ACC112 (cell line): Measurements from ENCODE around the gene HOXB6.

Experiments used
- H2AFZ ChIP-seq: fragments of 200-600 bp; sonication (generic); one replicate; pipeline ENCODE4 v1.6.0; 2017; ENCODE audit warnings: antibody characterized with exemption, low read length; ENCODE audit not compliant: unreplicated experiment
- H3K27ac ChIP-seq: fragments of 200-600 bp; sonication (generic); 2 replicates; pipeline ENCODE4 v1.5.1; 2014; ENCODE audit warnings: low read depth, mild to moderate bottlenecking, antibody characterized with exemption, low read length, moderate library complexity
- H3K27me3 ChIP-seq: fragments of 200-600 bp; sonication (generic); 2 replicates; pipeline ENCODE4 v1.6.1; 2014; ENCODE audit warnings: mild to moderate bottlenecking, antibody characterized with exemption, low read length, moderate library complexity, mixed read lengths; ENCODE audit not compliant: insufficient read depth
- H3K36me3 ChIP-seq: fragments of 200-600 bp; sonication (generic); 2 replicates; pipeline ENCODE4 v1.6.1; 2016; ENCODE audit warnings: mild to moderate bottlenecking, antibody characterized with exemption, low read length, moderate library complexity, mixed read lengths; ENCODE audit not compliant: insufficient read depth
- H3K4me1 ChIP-seq: fragments of 200-600 bp; sonication (generic); one replicate; pipeline ENCODE4 v1.6.1; 2016; ENCODE audit warnings: low read length, mixed read lengths; ENCODE audit not compliant: insufficient read depth, unreplicated experiment, control insufficient read depth
- H3K4me3 ChIP-seq: fragments of 200-600 bp; sonication (generic); 2 replicates; pipeline ENCODE4 v1.5.1; 2014; ENCODE audit warnings: mild to moderate bottlenecking, low read depth, low read length
- H3K79me2 ChIP-seq: fragments of 200-600 bp; sonication (generic); one replicate; pipeline ENCODE4 v1.6.0; 2016; ENCODE audit warnings: low read length; ENCODE audit not compliant: control insufficient read depth, unreplicated experiment, insufficient read depth

Gene HOXB6

DNA sequence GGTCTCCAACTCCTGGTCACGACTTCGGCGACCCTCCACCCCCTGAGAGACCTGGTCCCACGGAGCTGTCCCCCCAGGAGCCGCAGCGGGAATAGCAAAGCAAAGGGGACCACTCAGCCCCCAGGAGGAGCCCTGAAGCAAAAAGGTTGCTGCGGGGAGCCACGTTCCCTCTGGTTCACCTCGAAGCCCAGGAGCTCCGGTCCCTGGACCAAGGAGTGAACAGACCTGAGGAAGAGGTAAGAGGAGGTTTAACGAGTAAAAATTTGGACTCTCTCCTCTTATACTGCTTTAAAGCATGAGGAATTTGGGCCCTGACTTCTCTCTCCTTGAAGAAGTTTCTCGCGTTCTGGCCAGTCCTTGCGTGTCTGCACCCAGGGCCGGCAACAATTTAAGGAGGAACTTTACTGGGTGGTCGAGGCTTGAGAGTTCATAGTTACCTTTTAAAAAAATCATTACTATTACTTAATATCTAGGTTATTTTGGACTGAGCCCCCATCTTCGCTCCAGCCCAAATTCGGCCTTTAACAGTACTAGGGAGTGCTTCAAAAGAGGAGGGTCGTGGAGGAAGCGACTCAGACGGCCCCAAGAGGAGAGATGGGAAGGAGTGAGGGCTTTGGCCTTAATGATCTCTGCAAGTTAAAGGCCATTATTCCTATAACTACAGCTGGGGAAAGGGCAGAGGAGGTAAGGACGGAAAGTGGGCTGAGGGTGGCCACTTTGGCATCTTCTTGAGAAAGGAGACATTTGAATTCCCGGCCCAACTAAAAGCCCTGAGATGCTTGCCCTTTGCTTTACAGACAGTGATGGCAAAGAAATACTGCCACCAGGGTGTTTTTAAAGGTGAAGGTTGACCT lies 38.3 kb upstream of the HOXB6 start:
- Histone ChIP-seq H3K79me2 (no peaks in the 10 kb centered on the region), H3K27ac (no peak overlapping the region), H3K27me3 (peaks cover 99% of the 10 kb centered on the region), H3K4me3 (no peak overlapping the region), H2AFZ (no peak overlapping the region), H3K4me1 (no peaks in the 10 kb centered on the region), H3K36me3 (no peaks in the 10 kb centered on the region)

DNA sequence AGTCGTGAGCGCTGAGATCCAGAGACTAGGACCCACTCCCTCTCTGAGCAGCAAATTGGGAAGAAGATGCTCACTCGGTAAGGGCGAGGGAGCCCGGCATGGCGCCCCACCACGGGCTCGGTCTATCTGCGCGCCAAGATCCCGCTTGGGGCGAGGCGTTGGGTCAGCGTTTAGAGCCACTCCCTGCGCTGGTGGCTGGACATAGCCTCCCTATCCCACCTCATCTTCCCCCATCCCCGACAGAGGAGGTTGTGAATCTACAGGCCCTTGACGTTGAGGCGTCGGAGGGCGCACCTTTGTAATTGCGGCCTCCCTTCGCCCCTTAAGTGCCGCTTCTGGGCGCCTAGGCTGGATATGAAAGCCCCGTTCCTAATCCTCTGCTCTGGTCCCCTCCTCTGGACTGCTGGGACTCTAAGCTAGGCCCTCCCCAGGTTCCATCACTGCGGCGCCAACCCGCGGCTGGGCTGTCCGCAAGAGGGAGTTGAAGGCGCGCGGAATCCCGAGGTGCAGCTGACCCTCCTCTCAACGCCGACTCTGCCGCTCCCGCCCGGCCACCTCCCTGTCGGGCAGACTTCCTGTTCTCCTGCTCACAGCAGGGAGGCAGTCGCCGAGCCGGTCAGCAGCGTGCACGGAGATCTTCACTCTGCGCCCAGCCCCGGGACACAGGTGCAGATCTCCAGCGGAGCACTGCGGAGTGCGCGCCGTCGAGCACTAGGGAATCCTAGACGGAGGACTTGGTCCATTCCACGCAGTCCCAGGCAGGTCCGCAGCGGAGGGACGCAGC lies 37.5 kb upstream of the HOXB6 start:
- H2AFZ ChIP-seq, result no peak overlapping the region
- peaks cover 99% of the 10 kb centered on the region for H3K27me3 ChIP-seq
- no peak overlapping the region for H3K27ac ChIP-seq

DNA sequence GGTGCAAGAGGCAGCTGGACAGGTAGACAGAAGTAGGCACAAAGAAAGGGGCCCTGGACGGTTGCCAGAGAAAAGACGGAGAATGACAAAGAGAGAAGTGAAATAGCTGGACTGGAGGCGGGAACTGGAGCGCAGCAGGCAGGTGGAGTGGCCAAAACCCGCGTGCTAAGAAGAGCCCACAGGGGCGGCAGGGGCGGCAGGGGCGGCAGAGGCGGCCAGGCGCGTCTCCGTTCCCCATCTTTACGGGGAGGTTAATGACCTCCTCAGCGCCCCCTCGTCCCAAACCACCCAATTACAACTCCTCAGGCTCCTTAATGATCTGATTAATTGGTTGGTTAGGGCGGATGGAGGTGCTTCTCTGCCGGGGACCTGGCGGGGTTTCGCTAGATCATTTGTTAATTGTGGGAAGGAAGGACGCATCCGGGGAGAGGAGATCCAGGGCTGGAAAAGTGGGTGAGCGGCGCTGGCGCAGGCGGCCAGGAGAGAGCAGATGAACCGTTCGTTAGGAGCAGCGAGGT lies 36.8 kb upstream of the HOXB6 start:
- H3K27me3 ChIP-seq, result peaks cover 100% of the 10 kb centered on the region
- H2AFZ ChIP-seq, result no peak overlapping the region
- H3K4me3 ChIP-seq, result no peak overlapping the region
- no peaks in the 10 kb centered on the region for H3K36me3 ChIP-seq
- H3K4me1 ChIP-seq, result no peaks in the 10 kb centered on the region
- no peaks in the 10 kb centered on the region for H3K79me2 ChIP-seq
- no peak overlapping the region for H3K27ac ChIP-seq

More for the DNA sequence above, 37.5 kb upstream of the HOXB6 start:
- Histone ChIP-seq H3K36me3 (no peaks in the 10 kb centered on the region), H3K4me1 (no peaks in the 10 kb centered on the region), H3K4me3 (no peak overlapping the region), H3K79me2 (no peaks in the 10 kb centered on the region)

DNA sequence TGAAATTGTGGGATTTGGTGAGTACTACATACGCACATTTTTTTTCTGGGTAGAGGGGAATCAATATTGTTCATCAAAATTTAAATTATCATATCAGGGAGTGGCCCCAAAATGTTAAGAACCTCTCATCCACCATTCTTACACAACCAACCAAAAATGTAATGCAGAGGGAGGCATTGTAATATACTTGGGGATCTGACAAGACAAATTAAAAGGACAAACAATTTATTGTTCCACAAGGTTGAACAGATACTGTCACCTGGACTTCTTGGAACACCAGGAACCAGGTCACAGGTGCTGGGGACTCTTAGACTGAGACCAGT lies 36.0 kb upstream of the HOXB6 start:
- H2AFZ ChIP-seq, result no peak overlapping the region
- H3K36me3 ChIP-seq, result no peaks in the 10 kb centered on the region
- no peak overlapping the region for H3K4me3 ChIP-seq
- peaks cover 100% of the 10 kb centered on the region for H3K27me3 ChIP-seq
- H3K4me1 ChIP-seq, result no peaks in the 10 kb centered on the region
- H3K79me2 ChIP-seq, result no peaks in the 10 kb centered on the region
- H3K27ac ChIP-seq, result no peak overlapping the region

DNA sequence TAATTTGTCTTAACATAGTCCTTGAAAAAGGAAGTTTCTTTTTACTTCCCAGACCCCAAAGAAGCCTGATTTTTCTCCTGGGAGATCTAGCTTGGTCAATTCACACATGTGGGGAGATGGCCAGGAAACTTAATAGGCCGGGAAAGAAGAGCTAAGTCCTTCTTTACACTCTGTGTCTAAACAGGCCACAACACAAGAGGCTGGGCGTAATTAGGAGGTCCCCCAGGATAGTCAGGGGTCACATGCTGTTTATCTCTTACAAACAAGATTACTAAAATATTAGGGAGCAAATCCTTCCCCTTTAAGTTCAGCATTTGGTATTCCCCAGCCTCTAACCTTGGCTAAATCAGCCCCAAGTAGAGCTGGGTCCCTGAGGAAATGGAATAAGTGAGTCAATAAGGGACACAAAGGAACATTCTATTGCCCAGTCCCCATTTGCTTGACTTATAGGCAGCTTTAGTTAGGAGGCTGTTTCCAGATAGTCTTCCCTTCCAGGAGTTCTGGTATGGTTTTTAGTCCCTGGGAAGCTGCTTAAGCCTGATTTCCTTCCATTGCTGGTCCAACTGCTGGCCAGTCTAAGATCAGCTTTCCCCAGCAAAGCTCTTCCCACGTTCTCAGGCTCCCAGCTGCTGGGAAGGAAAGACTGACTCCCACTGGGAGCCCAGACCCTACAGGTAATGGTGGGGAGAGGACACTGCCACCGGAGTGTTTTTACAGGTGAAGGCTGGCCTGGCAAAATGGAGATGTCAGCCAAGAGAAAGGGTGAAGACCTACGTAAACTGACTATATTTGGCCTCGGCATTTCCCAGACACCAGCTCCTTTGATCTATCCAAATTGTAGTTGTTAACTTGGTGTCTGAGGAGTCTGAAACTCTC lies 35.4 kb upstream of the HOXB6 start:
- Histone ChIP-seq H3K4me1 (no peaks in the 10 kb centered on the region), H3K36me3 (no peaks in the 10 kb centered on the region), H3K79me2 (no peaks in the 10 kb centered on the region), H3K27me3 (peaks cover 100% of the 10 kb centered on the region), H3K4me3 (no peak overlapping the region), H3K27ac (no peak overlapping the region), H2AFZ (no peak overlapping the region)

DNA sequence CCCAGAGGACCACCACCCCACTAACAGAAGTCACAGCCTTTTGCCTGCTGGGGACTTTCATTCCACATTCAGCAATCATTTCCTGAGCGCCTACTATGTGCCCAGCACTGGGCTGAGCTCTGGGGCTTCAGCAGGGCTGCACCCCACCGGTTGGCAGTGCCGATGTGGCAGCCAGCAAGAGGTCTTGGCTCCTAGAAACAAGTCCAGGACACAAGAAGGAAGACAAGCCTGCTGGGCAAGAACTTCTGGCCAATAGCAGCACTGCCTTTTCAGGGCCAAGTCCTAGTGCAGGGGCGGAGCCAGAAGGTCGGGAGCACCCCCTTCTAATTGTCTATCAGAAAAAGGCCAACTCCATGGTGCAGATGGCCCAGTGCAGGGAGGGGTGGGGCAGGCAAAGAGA lies 34.4 kb upstream of the HOXB6 start:
- Histone ChIP-seq H3K36me3 (no peaks in the 10 kb centered on the region), H3K79me2 (no peaks in the 10 kb centered on the region), H3K4me3 (no peak overlapping the region), H3K27me3 (peaks cover 100% of the 10 kb centered on the region), H2AFZ (no peak overlapping the region), H3K27ac (no peak overlapping the region), H3K4me1 (no peaks in the 10 kb centered on the region)

DNA sequence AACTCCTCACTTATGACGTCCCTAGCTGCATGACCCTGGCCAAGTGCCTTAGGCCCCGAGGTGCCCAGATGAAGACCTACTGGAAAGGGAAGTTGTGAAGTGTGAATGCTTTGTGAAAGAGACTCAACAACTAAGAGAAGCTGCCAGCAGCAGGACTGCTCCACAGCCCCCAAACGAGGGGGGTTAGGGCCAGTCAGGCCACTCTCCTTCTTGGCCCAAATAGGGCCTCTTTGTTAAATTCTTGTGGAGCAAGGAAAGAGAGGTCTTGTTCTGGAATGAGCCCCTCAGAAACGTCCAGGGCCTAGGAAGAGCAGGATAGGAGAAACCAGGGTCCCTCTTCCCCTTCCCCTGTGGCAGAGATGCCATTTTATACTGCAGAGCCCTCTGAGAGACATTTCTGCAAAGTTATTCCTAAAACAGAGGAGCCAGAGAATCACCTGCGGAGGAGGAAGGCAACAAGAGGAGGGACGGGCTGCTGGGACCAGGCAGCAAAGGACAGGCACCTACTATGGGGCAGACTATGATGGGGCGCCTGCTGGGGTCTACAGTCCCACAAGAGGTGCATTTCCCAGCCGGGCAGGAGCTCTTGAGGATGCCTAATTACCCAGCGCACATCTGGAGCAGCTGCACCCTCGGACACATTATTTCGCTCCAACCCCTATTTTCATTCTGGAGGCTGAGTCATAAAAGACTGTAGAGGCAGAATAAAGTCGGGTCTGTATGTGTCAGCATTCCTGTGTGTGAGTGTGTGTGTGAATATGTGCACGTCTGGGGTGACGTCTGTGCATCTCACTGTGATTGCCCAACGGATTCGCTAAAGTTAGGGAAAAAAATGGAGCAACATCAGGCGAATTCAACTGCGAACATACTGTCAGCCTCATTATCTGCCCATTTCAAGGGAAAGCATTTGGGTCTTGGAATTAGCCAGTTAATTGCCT lies 32.8 kb upstream of the HOXB6 start:
- Histone ChIP-seq H3K27me3 (peaks cover 100% of the 10 kb centered on the region), H3K4me1 (no peaks in the 10 kb centered on the region), H3K4me3 (no peak overlapping the region), H3K79me2 (no peaks in the 10 kb centered on the region), H2AFZ (no peak overlapping the region), H3K27ac (no peak overlapping the region), H3K36me3 (no peaks in the 10 kb centered on the region)

DNA sequence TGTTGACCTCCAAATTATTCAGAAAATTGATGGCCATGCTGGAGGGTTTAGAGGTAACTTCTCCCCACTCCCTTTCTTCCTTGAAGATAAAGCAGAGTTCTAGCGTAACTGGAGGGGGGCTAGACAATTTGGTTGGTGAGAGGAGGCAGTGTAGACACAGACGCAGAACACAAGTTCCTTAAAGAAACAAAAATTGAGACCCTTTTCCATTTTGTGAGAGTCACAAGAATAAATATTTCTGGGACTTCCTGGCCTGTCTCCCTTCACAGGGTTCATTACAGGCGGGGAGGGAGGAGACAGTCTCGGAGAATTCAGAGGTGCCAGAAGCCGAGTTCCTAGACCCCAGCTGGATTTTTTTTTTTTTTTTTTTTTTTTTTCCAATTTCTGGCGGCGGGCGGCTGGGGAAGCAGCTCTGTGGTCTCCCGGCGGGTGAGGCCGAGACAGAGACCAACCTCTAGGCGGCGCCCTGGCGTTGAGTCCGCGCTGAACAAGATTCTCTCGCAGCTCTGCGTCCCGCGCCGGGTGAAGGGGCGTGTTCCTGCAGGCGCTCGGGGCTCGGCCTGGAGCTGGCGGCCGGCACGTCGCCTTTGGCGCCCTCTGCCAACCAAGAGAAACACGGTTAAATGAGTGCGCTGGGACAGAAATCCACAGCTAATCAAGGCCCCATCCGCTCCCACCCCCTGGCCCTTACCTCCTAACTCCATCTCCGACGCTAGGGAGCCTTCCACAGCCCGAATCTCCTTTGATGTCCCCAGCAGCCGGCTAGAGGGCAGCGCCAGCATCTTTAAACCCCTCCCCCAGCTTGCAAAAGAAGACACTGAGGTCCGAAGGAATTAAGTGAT lies 31.6 kb upstream of the HOXB6 start:
- H3K4me1 ChIP-seq, result no peaks in the 10 kb centered on the region
- no peak overlapping the region for H3K27ac ChIP-seq
- H3K4me3 ChIP-seq, result no peak overlapping the region
- H3K36me3 ChIP-seq, result no peaks in the 10 kb centered on the region
- no peaks in the 10 kb centered on the region for H3K79me2 ChIP-seq
- H3K27me3 ChIP-seq, result peaks cover 100% of the 10 kb centered on the region
- H2AFZ ChIP-seq, result no peak overlapping the region

DNA sequence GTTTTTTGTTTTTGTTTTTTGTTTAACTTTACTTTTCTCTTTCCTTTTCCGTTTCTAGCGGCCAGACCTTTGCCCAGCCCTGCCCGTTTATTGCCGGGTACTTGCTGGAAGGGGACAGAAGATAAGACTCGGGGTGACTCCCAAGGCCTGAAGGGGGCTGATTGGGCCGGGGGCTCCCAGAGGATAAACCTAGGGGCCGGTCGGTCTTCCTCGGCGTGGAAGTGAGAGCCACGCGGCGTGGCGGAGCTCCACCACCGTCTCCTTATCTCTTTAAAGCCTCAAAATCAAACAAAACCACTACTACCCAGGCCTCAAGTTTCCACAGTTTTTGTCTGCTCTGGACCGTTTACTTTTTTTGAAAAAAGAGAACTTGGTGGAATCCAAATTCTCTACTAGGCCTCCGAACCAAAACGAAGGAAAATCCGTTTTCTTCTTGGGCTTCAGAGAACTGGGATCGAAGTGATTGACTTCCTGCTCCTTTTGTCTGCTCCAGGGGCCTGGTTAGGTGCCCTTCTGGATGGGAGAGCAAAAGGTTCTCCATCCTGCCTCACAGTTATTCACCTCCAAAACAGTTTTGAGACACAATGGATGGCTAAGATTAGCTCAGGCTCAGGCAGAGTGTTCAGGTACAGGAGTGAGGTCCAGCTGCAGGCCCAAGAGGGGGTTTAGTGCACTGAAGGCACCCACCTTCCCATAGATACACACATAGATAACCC lies 29.9 kb upstream of the HOXB6 start:
- Histone ChIP-seq H3K27ac (no peak overlapping the region), H3K4me3 (no peak overlapping the region), H3K79me2 (no peaks in the 10 kb centered on the region), H2AFZ (no peak overlapping the region), H3K36me3 (no peaks in the 10 kb centered on the region), H3K27me3 (peaks cover 100% of the 10 kb centered on the region), H3K4me1 (no peaks in the 10 kb centered on the region)
